ENCODE results near the gene SCAND1. TPM values are rescaled to one million over a fixed set of nuclear protein-coding genes. Genes with fewer than 3 reads are reported as not detected.

The SCAND1 gene
- total and polyA plus RNA-seq, 3 donors from 2014 or later: 45.4 to 136 (median 120) TPM

DNA sequence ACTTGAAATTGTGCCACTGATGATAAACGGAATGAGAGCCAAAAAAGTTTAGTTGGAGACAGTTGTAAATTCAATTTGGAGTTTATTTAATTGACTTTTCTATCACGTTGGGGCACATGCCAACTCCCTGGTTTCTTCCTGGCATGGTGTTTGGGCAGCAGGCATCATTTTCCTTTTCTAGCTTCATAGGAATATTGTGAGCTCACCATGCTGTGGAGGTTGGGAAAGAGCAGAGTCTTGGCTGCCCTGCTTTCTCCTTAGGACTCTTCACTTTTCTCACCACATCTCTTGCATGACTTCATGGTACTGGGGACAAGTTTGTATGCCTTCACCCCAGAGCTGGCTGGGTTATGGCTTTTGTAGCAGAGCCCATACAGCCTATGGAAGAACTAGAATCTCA lies 6.4 kb downstream of the SCAND1 start:
- Histone ChIP-seq H3K27ac (no peak overlapping the region), H3K9me3 (no peaks in the 10 kb centered on the region), H3K36me3 (ENCODE audit: low read depth, missing control alignments) (no peaks in the 10 kb centered on the region), H3K4me1 (peaks cover 10% of the 10 kb centered on the region), H3K27me3 (no peaks in the 10 kb centered on the region), H3K4me3 (no peak overlapping the region)
- intact Hi-C loops (cut with DNase I; ENCODE audit: low total_unique reads): no loop called here
- WGBS, 2 donors: 85 to 87% methylated on average over 2 of the region's 2 CpGs
- DNase-seq: no peak
- TF ChIP-seq, protein P1, sequence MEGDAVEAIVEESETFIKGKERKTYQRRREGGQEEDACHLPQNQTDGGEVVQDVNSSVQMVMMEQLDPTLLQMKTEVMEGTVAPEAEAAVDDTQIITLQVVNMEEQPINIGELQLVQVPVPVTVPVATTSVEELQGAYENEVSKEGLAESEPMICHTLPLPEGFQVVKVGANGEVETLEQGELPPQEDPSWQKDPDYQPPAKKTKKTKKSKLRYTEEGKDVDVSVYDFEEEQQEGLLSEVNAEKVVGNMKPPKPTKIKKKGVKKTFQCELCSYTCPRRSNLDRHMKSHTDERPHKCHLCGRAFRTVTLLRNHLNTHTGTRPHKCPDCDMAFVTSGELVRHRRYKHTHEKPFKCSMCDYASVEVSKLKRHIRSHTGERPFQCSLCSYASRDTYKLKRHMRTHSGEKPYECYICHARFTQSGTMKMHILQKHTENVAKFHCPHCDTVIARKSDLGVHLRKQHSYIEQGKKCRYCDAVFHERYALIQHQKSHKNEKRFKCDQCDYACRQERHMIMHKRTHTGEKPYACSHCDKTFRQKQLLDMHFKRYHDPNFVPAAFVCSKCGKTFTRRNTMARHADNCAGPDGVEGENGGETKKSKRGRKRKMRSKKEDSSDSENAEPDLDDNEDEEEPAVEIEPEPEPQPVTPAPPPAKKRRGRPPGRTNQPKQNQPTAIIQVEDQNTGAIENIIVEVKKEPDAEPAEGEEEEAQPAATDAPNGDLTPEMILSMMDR (IDR thresholded peaks at IDR 0.05): no peak
- no peak for TF ChIP-seq POLR2A (IDR thresholded peaks at IDR 0.05)

DNA sequence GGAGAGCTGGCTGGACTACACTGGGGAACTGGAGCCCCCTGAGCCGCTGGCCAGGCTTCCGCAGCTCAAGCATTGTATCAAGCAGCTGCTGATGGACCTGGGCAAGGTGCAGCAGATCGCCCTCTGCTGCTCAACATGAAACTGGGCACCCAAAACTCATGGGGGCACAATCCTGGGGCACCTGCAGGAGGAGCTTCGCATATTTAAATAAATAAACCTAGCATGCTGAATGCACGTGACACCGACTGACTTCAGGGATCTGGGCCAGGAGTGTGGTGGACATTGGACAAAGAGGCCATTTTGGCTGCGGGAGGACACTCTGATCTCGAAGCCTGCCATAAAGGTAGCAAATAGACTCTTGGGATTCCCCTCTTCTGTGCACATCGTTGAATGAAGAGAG lies 6.8 kb downstream of the SCAND1 start:
- no peaks in the 10 kb centered on the region for H3K27me3 ChIP-seq
- no peaks in the 10 kb centered on the region for H3K36me3 ChIP-seq (ENCODE audit: low read depth, missing control alignments)
- no peak overlapping the region for H3K27ac ChIP-seq
- 77 to 82% methylated on average over 9 of the region's 9 CpGs for WGBS, 2 donors
- TF ChIP-seq, protein P1 (IDR thresholded peaks at IDR 0.05): no peak
- TF ChIP-seq POLR2A (IDR thresholded peaks at IDR 0.05): no peak
- peaks cover 6% of the 10 kb centered on the region for H3K4me1 ChIP-seq
- no peak for DNase-seq
- intact Hi-C loops (cut with DNase I; ENCODE audit: low total_unique reads): no loop called here
- no peak overlapping the region for H3K4me3 ChIP-seq
- H3K9me3 ChIP-seq: no peaks in the 10 kb centered on the region

DNA sequence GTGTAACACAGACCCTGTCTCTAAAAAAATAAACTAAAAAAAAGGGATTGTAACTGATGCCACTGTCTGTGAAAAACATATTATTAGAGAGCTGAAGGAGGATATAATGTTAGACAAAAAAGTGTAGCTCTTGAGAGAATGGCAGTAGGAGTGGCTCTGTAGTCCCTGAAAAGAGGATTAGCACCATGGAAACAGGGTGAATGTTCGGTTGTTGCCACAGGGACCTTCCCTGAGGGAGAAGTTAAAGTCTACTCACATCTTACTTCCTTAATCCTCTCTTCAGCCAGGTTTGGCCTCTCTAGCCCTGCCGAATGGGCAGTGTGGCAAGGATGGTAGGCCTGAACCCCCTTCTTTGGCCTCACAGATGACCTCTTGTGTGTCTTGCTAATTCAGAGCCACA lies 12.1 kb downstream of the SCAND1 start:
- Histone ChIP-seq H3K36me3 (ENCODE audit: low read depth, missing control alignments) (no peaks in the 10 kb centered on the region), H3K27me3 (no peaks in the 10 kb centered on the region), H3K4me3 (no peak overlapping the region), H3K27ac (no peak overlapping the region), H3K9me3 (no peaks in the 10 kb centered on the region), H3K4me1 (no peaks in the 10 kb centered on the region)
- 76 to 77% methylated on average over 2 of the region's 2 CpGs for WGBS, 2 donors
- DNase-seq: no peak
- intact Hi-C loops (cut with DNase I; ENCODE audit: low total_unique reads): no loop called here
- TF ChIP-seq, protein P1 (IDR thresholded peaks at IDR 0.05): no peak
- no peak for TF ChIP-seq POLR2A (IDR thresholded peaks at IDR 0.05)

DNA sequence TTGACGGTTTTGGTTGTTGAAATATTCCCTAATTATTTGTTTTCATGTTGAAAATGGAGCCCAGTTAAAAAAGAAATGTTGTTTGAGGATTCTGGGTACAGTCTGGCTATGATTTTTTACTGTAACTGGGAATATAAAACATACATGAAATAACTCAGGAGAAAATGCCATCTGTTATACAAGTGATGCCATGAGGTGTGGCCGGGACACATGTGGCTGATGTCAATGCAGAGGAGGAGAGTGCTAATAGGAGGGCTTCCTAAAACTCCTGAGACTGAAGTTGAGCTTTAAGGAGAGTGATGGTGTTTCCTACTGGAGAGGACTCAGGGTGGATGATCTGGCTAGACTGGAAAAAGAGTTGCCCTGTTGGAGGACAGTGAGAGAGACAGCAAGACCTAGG lies 12.7 kb downstream of the SCAND1 start:
- H3K27ac ChIP-seq: no peak overlapping the region
- no peaks in the 10 kb centered on the region for H3K27me3 ChIP-seq
- intact Hi-C loops (cut with DNase I; ENCODE audit: low total_unique reads): no loop called here
- no peaks in the 10 kb centered on the region for H3K9me3 ChIP-seq
- no peaks in the 10 kb centered on the region for H3K4me1 ChIP-seq
- TF ChIP-seq, protein P1 (IDR thresholded peaks at IDR 0.05): no peak
- no peaks in the 10 kb centered on the region for H3K36me3 ChIP-seq (ENCODE audit: low read depth, missing control alignments)
- H3K4me3 ChIP-seq: no peak overlapping the region
- 86 to 89% methylated on average over 2 of the region's 2 CpGs for whole genome bisulfite sequencing, 2 donors
- no peak for DNase-seq

DNA sequence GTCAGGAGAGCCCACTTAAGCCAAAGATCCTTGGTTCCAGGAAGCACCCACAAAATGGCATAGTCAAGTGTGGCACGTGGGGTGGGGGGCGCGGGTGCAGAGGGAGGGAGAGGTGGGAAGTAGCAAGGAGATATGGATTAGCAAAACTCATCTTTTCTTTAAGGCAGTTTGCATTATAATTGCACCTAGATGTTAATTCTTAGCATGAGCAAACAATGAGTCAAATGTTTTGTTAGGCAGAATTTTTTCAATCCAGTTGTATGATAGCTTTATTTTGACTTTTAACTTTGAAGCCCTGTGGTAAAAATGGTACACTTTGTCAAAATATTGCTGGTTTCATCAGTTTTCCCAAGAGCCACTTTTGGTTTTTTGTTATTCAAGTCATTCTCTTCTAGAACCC lies 15.0 kb downstream of the SCAND1 start:
- TF ChIP-seq POLR2A (IDR thresholded peaks at IDR 0.05): no peak
- TF ChIP-seq, protein P1 (IDR thresholded peaks at IDR 0.05): no peak
- Histone ChIP-seq H3K9me3 (no peaks in the 10 kb centered on the region), H3K36me3 (ENCODE audit: low read depth, missing control alignments) (no peaks in the 10 kb centered on the region), H3K27ac (no peak overlapping the region), H3K4me1 (no peaks in the 10 kb centered on the region), H3K4me3 (no peak overlapping the region), H3K27me3 (no peaks in the 10 kb centered on the region)
- intact Hi-C loops (cut with DNase I; ENCODE audit: low total_unique reads): no loop called here
- DNase-seq: no peak
- 96 to 97% methylated on average over 3 of the region's 3 CpGs for WGBS, 2 donors

Measured in testis (tissue), 3 donors.